Midbrain (tissue), 1 donor: ENCODE measurements around the gene SLC4A2.

ENCODE experiments used
- DNase-seq: peaks from one replicate; lab custom pipeline; 2025; lab: John Stamatoyannopoulos, UW

The SLC4A2 gene

GRCh38 chr7:151062399-151063211 lies 3.2 kb downstream of the SLC4A2 start:
- DNase-seq: no peak

GRCh38 chr7:151063212-151063561 lies 3.8 kb downstream of the SLC4A2 start:
- no peak for DNase-seq

GRCh38 chr7:151064454-151064853 lies 5.1 kb downstream of the SLC4A2 start:
- no peak for DNase-seq

GRCh38 chr7:151064993-151065392 lies 5.6 kb downstream of the SLC4A2 start:
- no peak for DNase-seq

- no peak for DNase-seq
Measured at GRCh38 chr7:151065516-151065915, 6.1 kb downstream of the SLC4A2 start.

- no peak for DNase-seq
Measured at GRCh38 chr7:151066273-151066974, 7.0 kb downstream of the SLC4A2 start.

- no peak for DNase-seq
Measured at GRCh38 chr7:151068069-151068773, 8.8 kb downstream of the SLC4A2 start.

GRCh38 chr7:151069841-151070573 lies 10.6 kb downstream of the SLC4A2 start:
- DNase-seq: no peak

GRCh38 chr7:151070574-151070960 lies 11.2 kb downstream of the SLC4A2 start:
- DNase-seq: no peak

- DNase-seq: no peak
Measured at GRCh38 chr7:151071032-151071866, 11.9 kb downstream of the SLC4A2 start.

- no peak for DNase-seq
Measured at GRCh38 chr7:151073990-151074389, 14.6 kb downstream of the SLC4A2 start.

- DNase-seq: no peak
Measured at GRCh38 chr7:151074817-151075661, 15.7 kb downstream of the SLC4A2 start.

- DNase-seq: no peak
Measured at GRCh38 chr7:151075662-151075971, 16.2 kb downstream of the SLC4A2 start.

GRCh38 chr7:151075978-151076426 lies 16.6 kb downstream of the SLC4A2 start:
- no peak for DNase-seq

- no peak for DNase-seq
Measured at GRCh38 chr7:151076863-151077704, 17.7 kb downstream of the SLC4A2 start.

- no peak for DNase-seq
Measured at GRCh38 chr7:151077705-151078232, 18.4 kb downstream of the SLC4A2 start.

- no peak for DNase-seq
Measured at GRCh38 chr7:151078233-151079040, 19.0 kb downstream of the SLC4A2 start.

- no peak for DNase-seq
Measured at GRCh38 chr7:151079199-151079910, 20.0 kb downstream of the SLC4A2 start.
